Stimulated activated CD8-positive, alpha-beta memory T cell treated with anti-CD3 and anti-CD28 coated beads, Interleukin-12 subunit alpha, Interleukin-12 subunit beta, amount 100 ng/mL, for 24 hours (primary cell): Measurements from ENCODE around the gene PDGFB.
"Not testable (repeated sequence)": the region's sequence is repeated elsewhere in the genome, so short reads cannot be mapped to it uniquely, and the experiment has no call there.

ENCODE experiments used
- DNase-seq: peaks from one replicate; pipeline ENCODE4 v3.0.0-alpha.2; 2020; ENCODE audit errors: extremely low read depth

PDGFB gene

GRCh38 chr22:39227542-39228272, 17.1 kb downstream of the PDGFB start:
- DNase-seq, result no peak

GRCh38 chr22:39226353-39226752, 18.4 kb downstream of the PDGFB start:
- DNase-seq, result no peak

- no peak for DNase-seq
Measured at GRCh38 chr22:39225591-39225990, 19.2 kb downstream of the PDGFB start.

GRCh38 chr22:39224550-39224949, 20.2 kb downstream of the PDGFB start:
- DNase-seq, result no peak

GRCh38 chr22:39223091-39223710, 21.6 kb downstream of the PDGFB start:
- no peak for DNase-seq

- no peak for DNase-seq
Measured at GRCh38 chr22:39221999-39222686, 22.6 kb downstream of the PDGFB start.

- no peak for DNase-seq
Measured at GRCh38 chr22:39220890-39221850, 23.6 kb downstream of the PDGFB start.

GRCh38 chr22:39220450-39220849, 24.3 kb downstream of the PDGFB start:
- no peak for DNase-seq

GRCh38 chr22:39219071-39220039, 25.4 kb downstream of the PDGFB start:
- no peak for DNase-seq

GRCh38 chr22:39218432-39218831, 26.4 kb downstream of the PDGFB start:
- DNase-seq, result not testable (repeated sequence)

- no peak for DNase-seq
Measured at GRCh38 chr22:39216143-39216490, 28.7 kb downstream of the PDGFB start.

- no peak for DNase-seq
Measured at GRCh38 chr22:39215426-39216142, 29.2 kb downstream of the PDGFB start.

GRCh38 chr22:39215070-39215396, 29.7 kb downstream of the PDGFB start:
- no peak for DNase-seq

GRCh38 chr22:39214383-39215069, 30.3 kb downstream of the PDGFB start:
- no peak for DNase-seq

- DNase-seq, result no peak
Measured at GRCh38 chr22:39214006-39214382, 30.8 kb downstream of the PDGFB start.

- no peak for DNase-seq
Measured at GRCh38 chr22:39212721-39213376, 31.9 kb downstream of the PDGFB start.

- DNase-seq, result no peak
Measured at GRCh38 chr22:39209756-39210155, 35.0 kb downstream of the PDGFB start.

- DNase-seq, result no peak
Measured at GRCh38 chr22:39208013-39208680, 36.6 kb downstream of the PDGFB start.
